Neural cell (in vitro differentiated cells): ENCODE data around the gene NUDT8. TPM values are rescaled to one million over a fixed set of nuclear protein-coding genes. Genes with fewer than 3 reads are reported as not detected.
"Not testable (repeated sequence)": the region's sequence is repeated elsewhere in the genome, so short reads cannot be mapped to it uniquely, and the experiment has no call there.

ENCODE experiments used
- H2AFZ ChIP-seq: fragments of 200-600, 300-800 bp; sonication (generic), shearing (Covaris generic); 2 replicates; pipeline ENCODE4 v1.6.0; 2014; ENCODE audit warnings: low read depth, mild to moderate bottlenecking, antibody characterized with exemption, low read length, moderate library complexity
- H3F3A ChIP-seq: fragments of 200-600 bp; shearing (Covaris generic); 2 replicates; pipeline ENCODE4 v1.6.1; 2016; ENCODE audit warnings: mild to moderate bottlenecking, moderate library complexity, mixed read lengths, antibody characterized with exemption, low read length; ENCODE audit not compliant: insufficient read depth, poor library complexity, severe bottlenecking
- H3K27ac ChIP-seq: fragments of 200-600, 300-800 bp; sonication (generic), shearing (Covaris generic); 2 replicates; pipeline ENCODE4 v1.5.1; 2014; ENCODE audit warnings: mild to moderate bottlenecking, low read length, moderate library complexity
- H3K27me3 ChIP-seq: fragments of 300-800, 200-600 bp; sonication (generic), shearing (Covaris generic); 2 replicates; pipeline ENCODE4 v1.6.0; 2014; ENCODE audit warnings: mild to moderate bottlenecking, low read depth, low read length, moderate library complexity; ENCODE audit not compliant: insufficient read depth
- H3K36me3 ChIP-seq: fragments of 300-800, 200-600 bp; sonication (generic), shearing (Covaris generic); 2 replicates; pipeline ENCODE4 v1.5.1; 2014; ENCODE audit warnings: mild to moderate bottlenecking, antibody characterized with exemption, low read length, moderate library complexity; ENCODE audit not compliant: insufficient read depth
- H3K4me2 ChIP-seq: fragments of 300-800, 200-600 bp; sonication (generic), shearing (Covaris generic); 2 replicates; pipeline ENCODE4 v1.6.0; 2014; ENCODE audit warnings: mild to moderate bottlenecking, low read length
- H3K4me3 ChIP-seq: fragments of 300-800, 200-600 bp; sonication (generic), shearing (Covaris generic); 2 replicates; pipeline ENCODE4 v1.5.1; 2014; ENCODE audit warnings: mild to moderate bottlenecking, low read length, moderate library complexity
- H3K79me2 ChIP-seq: fragments of 200-600 bp; shearing (Covaris generic); replicated peaks from 2 replicates; pipeline ENCODE4 v1.6.0; 2014; ENCODE audit warnings: mild to moderate bottlenecking, low read length, moderate library complexity; ENCODE audit not compliant: insufficient read depth
- H3K9ac ChIP-seq: fragments of 300-800, 200-600 bp; sonication (generic), shearing (Covaris generic); 2 replicates; pipeline ENCODE4 v1.6.1; 2016; ENCODE audit warnings: mild to moderate bottlenecking, low read length, mixed read lengths
- H3K9me2 ChIP-seq: fragments of 200-600 bp; shearing (Covaris generic); 2 replicates; pipeline ENCODE4 v1.6.1; 2016; ENCODE audit warnings: mild to moderate bottlenecking, low read length, mixed read lengths; ENCODE audit not compliant: insufficient read depth
- H3K9me3 ChIP-seq: fragments of 200-600, 300-800 bp; sonication (generic), shearing (Covaris generic); 2 replicates; pipeline ENCODE4 v1.6.1; 2016; ENCODE audit warnings: mild to moderate bottlenecking, mixed run types, low read length, moderate library complexity, mixed read lengths
- H4K20me1 ChIP-seq: fragments of 200-600 bp; shearing (Covaris generic); 2 replicates; pipeline ENCODE4 v1.6.1; 2016; ENCODE audit warnings: mild to moderate bottlenecking, mixed run types; ENCODE audit not compliant: insufficient read depth
- EP300 ChIP-seq: fragments of 450-650 bp; conservative IDR thresholded peaks from 2 replicates; pipeline ENCODE4 v1.6.1; 2014; ENCODE audit warnings: antibody characterized with exemption, mild to moderate bottlenecking, moderate library complexity; ENCODE audit not compliant: poor library complexity, severe bottlenecking
- EZH2 ChIP-seq: fragments of 200-600, 300-800 bp; shearing (Covaris generic), sonication (generic); IDR thresholded peaks from 2 replicates; pipeline ENCODE4 v1.6.1; 2014; ENCODE audit warnings: antibody characterized with exemption, low read length, borderline replicate concordance, mild to moderate bottlenecking; ENCODE audit not compliant: insufficient read depth, poor library complexity, severe bottlenecking
- MXI1 ChIP-seq: fragments of 450-650 bp; conservative IDR thresholded peaks from 2 replicates; pipeline ENCODE4 v1.6.1; 2014; ENCODE audit warnings: antibody characterized with exemption, mild to moderate bottlenecking; ENCODE audit not compliant: poor library complexity, severe bottlenecking
- POLR2AphosphoS5 ChIP-seq: IDR thresholded peaks from 2 replicates; pipeline ENCODE4 v1.6.1; 2012
- RAD21 ChIP-seq: fragments of 450-650 bp; conservative IDR thresholded peaks from 2 replicates; pipeline ENCODE4 v1.6.1; 2014; ENCODE audit warnings: antibody characterized with exemption, mild to moderate bottlenecking, moderate library complexity
- SMC3 ChIP-seq: fragments of 450-650 bp; conservative IDR thresholded peaks from 2 replicates; pipeline ENCODE4 v1.6.1; 2014; ENCODE audit warnings: antibody characterized with exemption, mild to moderate bottlenecking, moderate library complexity; ENCODE audit not compliant: poor library complexity
- TAF1 ChIP-seq: IDR thresholded peaks from 2 replicates; pipeline ENCODE4 v1.6.1; 2012; ENCODE audit warnings: low read depth
- polyA plus RNA-seq: library from polyadenylated mRNA; depleted of rRNA; stranded (reverse); fragments of >200 nt; gene quantifications from 2 replicates; pipeline ENCODE4 v1.2.3, GENCODE V29; 2014
- TF ChIP-seq, protein P1 (sequence below): IDR thresholded peaks from 2 replicates; pipeline ENCODE4 v1.6.1; 2012; ENCODE audit warnings: borderline replicate concordance
- TF ChIP-seq, protein P2 (sequence below): fragments of 450-650 bp; IDR thresholded peaks from 2 replicates; pipeline ENCODE4 v1.5.1; 2014; ENCODE audit warnings: antibody characterized with exemption, mild to moderate bottlenecking, moderate library complexity; ENCODE audit not compliant: poor library complexity, severe bottlenecking

NUDT8 gene
- polyA plus RNA-seq, 1 donor from 2014 or later, result not detected

DNA sequence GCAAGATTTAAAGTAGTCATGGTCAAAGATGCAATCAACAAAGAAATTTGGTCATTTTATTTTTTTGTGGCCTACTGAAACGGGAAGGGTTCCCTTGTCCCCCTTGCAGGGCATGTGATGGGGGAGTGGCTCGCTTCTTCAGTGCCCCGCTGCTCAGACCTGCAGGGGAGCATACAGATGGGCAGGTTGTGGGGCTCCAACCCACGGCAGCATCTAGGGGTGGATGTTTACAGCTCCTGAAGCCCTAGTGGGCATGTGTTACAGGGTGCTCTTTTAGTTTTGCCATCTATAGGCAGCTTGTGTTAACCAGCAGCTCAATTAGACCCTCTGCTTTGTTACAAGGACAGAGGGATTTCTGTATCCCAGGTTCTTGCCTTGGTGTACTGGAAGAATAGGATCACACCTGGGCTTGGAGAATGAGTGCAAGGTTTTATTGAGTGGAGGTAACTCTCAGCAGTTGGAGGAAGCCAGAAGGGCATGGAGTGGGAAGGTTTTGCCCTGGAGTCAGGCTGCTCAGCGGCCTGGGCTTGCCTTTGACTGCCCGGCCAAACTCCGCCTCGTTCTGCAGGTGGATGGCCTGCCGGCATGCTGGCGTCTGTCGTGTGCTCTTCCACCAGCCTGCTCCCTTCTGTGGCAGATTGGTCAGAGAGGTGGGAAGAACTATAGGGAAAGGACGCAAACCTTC, 36.7 kb downstream of the NUDT8 start:
- no peak overlapping the region for H2AFZ ChIP-seq
- no peaks in the 10 kb centered on the region for H3F3A ChIP-seq
- TF ChIP-seq, protein P1, sequence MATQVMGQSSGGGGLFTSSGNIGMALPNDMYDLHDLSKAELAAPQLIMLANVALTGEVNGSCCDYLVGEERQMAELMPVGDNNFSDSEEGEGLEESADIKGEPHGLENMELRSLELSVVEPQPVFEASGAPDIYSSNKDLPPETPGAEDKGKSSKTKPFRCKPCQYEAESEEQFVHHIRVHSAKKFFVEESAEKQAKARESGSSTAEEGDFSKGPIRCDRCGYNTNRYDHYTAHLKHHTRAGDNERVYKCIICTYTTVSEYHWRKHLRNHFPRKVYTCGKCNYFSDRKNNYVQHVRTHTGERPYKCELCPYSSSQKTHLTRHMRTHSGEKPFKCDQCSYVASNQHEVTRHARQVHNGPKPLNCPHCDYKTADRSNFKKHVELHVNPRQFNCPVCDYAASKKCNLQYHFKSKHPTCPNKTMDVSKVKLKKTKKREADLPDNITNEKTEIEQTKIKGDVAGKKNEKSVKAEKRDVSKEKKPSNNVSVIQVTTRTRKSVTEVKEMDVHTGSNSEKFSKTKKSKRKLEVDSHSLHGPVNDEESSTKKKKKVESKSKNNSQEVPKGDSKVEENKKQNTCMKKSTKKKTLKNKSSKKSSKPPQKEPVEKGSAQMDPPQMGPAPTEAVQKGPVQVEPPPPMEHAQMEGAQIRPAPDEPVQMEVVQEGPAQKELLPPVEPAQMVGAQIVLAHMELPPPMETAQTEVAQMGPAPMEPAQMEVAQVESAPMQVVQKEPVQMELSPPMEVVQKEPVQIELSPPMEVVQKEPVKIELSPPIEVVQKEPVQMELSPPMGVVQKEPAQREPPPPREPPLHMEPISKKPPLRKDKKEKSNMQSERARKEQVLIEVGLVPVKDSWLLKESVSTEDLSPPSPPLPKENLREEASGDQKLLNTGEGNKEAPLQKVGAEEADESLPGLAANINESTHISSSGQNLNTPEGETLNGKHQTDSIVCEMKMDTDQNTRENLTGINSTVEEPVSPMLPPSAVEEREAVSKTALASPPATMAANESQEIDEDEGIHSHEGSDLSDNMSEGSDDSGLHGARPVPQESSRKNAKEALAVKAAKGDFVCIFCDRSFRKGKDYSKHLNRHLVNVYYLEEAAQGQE, result no peak
- TF ChIP-seq MXI1, result no peak
- no peak for TF ChIP-seq SMC3
- no peak for TF ChIP-seq TAF1
- TF ChIP-seq, protein P2, sequence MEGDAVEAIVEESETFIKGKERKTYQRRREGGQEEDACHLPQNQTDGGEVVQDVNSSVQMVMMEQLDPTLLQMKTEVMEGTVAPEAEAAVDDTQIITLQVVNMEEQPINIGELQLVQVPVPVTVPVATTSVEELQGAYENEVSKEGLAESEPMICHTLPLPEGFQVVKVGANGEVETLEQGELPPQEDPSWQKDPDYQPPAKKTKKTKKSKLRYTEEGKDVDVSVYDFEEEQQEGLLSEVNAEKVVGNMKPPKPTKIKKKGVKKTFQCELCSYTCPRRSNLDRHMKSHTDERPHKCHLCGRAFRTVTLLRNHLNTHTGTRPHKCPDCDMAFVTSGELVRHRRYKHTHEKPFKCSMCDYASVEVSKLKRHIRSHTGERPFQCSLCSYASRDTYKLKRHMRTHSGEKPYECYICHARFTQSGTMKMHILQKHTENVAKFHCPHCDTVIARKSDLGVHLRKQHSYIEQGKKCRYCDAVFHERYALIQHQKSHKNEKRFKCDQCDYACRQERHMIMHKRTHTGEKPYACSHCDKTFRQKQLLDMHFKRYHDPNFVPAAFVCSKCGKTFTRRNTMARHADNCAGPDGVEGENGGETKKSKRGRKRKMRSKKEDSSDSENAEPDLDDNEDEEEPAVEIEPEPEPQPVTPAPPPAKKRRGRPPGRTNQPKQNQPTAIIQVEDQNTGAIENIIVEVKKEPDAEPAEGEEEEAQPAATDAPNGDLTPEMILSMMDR, result no peak
- no peak for TF ChIP-seq EP300
- TF ChIP-seq POLR2AphosphoS5, result no peak
- TF ChIP-seq RAD21, result no peak
- no peak for TF ChIP-seq EZH2
- no peaks in the 10 kb centered on the region for H4K20me1 ChIP-seq
- H3K4me2 ChIP-seq, result no peak overlapping the region
- no peaks in the 10 kb centered on the region for H3K9me3 ChIP-seq
- H3K9ac ChIP-seq, result no peak overlapping the region
- H3K79me2 ChIP-seq, result no peaks in the 10 kb centered on the region
- H3K27ac ChIP-seq, result no peak overlapping the region
- no peaks in the 10 kb centered on the region for H3K9me2 ChIP-seq
- H3K27me3 ChIP-seq, result no peaks in the 10 kb centered on the region
- H3K36me3 ChIP-seq, result no peaks in the 10 kb centered on the region
- H3K4me3 ChIP-seq, result no peak overlapping the region

- not testable (repeated sequence) for H3K27me3 ChIP-seq, H3K36me3 ChIP-seq, H4K20me1 ChIP-seq, H3F3A ChIP-seq, H3K79me2 ChIP-seq, H3K27ac ChIP-seq, H3K9ac ChIP-seq, H2AFZ ChIP-seq, H3K4me2 ChIP-seq, H3K4me3 ChIP-seq, H3K9me3 ChIP-seq, H3K9me2 ChIP-seq
Observed at GRCh38 chr11:67588899-67589415, 40.8 kb downstream of the NUDT8 start.

DNA sequence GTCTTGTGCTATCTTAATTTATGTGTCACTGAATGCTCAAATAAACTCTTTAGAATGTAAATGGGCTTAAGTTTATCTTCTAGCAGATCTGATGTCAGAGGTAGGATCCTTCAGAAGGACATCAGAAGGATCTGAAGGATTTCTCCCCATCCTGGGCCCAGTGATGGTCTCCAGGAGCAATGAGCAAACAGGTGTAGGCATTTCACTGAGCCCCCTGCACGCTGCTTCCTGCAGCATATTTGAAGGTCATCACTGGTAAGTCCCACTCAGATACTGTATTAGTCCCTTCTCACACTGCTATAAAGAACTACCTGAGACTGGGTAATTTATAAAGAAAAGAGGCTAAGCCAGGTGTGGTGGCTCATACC, 41.6 kb downstream of the NUDT8 start:
- no peaks in the 10 kb centered on the region for H3K36me3 ChIP-seq
- H3K27me3 ChIP-seq, result no peaks in the 10 kb centered on the region
- no peak overlapping the region for H3K9ac ChIP-seq
- no peak overlapping the region for H3K27ac ChIP-seq
- no peaks in the 10 kb centered on the region for H4K20me1 ChIP-seq
- no peak for TF ChIP-seq EZH2
- TF ChIP-seq, protein P1, result no peak
- TF ChIP-seq EP300, result no peak
- no peak for TF ChIP-seq SMC3
- no peak for TF ChIP-seq POLR2AphosphoS5
- no peak for TF ChIP-seq TAF1
- no peak for TF ChIP-seq MXI1
- TF ChIP-seq, protein P2, result no peak
- no peak for TF ChIP-seq RAD21
- H3K9me2 ChIP-seq, result no peaks in the 10 kb centered on the region
- H3K4me2 ChIP-seq, result no peak overlapping the region
- no peak overlapping the region for H3K4me3 ChIP-seq
- H3K9me3 ChIP-seq, result no peaks in the 10 kb centered on the region
- H2AFZ ChIP-seq, result no peak overlapping the region
- H3F3A ChIP-seq, result no peaks in the 10 kb centered on the region
- no peaks in the 10 kb centered on the region for H3K79me2 ChIP-seq
